Measurements from ENCODE around the gene SNRPD3. TPM values are rescaled to one million over a fixed set of nuclear protein-coding genes. Genes with fewer than 3 reads are reported as not detected.

The SNRPD3 gene
- total and polyA plus RNA-seq, 9 of the 15 experiments (the other 6 are each of a cell fraction or from before 2014, with no cell fraction given): 131 to 366 (median 274) TPM

DNA sequence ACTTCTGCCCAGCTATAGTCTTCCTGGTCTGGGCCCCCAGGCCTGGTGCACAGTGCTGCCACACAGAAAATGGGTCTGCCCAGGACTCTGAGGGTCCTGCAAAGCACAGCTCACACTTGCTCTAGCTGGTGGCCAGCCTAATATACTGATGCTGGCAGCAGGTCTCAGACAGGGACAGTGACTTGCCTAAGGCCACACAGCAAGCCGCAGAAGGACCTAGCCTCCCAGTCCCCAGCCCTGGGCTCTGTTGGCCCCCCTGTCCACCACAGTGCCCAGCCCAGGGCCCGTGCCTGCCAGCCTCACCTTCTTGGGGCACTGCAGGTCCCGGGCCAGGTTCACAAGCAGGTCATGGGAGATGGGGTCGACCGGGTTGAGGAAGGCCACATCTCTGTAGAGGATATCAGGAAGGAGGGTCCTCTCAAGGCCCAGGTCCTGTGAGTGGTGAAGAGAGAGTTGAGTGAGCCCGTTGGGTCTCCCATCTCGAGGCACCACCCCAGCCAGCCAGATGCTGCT, 33.8 kb downstream of the SNRPD3 start:
- Histone ChIP-seq H3K4me2 (ENCODE audit: insufficient read depth, low read length) (no peak overlapping the region), H4K20me1 (replicated peaks; ENCODE audit: control insufficient read depth, insufficient read depth, low read length) (no peaks in the 10 kb centered on the region), H3K4me1 (replicated peaks in 1 of 2; ENCODE audit: control insufficient read depth in 2 of 2, insufficient read depth in 2 of 2, low read length in 2 of 2) (peaks cover 0 to 32% of the 10 kb centered on the region in 2 experiments; a peak in 2 of 5 replicates), H2AFZ (ENCODE audit: low read depth, low read length) (no peak overlapping the region), H3K36me3 (ENCODE audit: control insufficient read depth, insufficient read depth, low read length) (no peaks in the 10 kb centered on the region), H3K9me3 (replicated peaks; ENCODE audit: control insufficient read depth, insufficient read depth, low read depth, low read length) (no peaks in the 10 kb centered on the region), H3K27me3 (ENCODE audit: control insufficient read depth in 2 of 2, insufficient read depth in 2 of 2, low read length in 2 of 2) (no peaks in the 10 kb centered on the region), H3K4me3 (no peak overlapping the region), H3K9ac (ENCODE audit: insufficient read depth in 1 of 2, low read depth in 2 of 2, low read length in 2 of 2) (no peak overlapping the region), H3K27ac (ENCODE audit: extremely low read depth, low read depth, low read length) (no peak overlapping the region), H3K9me1 (ENCODE audit: control insufficient read depth, insufficient read depth, low read length) (no peaks in the 10 kb centered on the region), H3K79me2 (ENCODE audit: control insufficient read depth, insufficient read depth, low read length) (no peaks in the 10 kb centered on the region)
- FAIRE-seq: no peak
- ATAC-seq: no peak
- ChIA-PET POLR2A (interaction anchor here (0.6 kb wide), 1 partner anchor 13 kb away, joined by 3 read pairs; no protein-coding TSS in a partner anchor), CTCF (ENCODE audit: low intra/inter-chr PET ratio) (no interaction called here)
- in situ Hi-C loops (cut with MboI) (no loop called here), intact Hi-C loops (cut with micrococcal nuclease) (no loop called here)
- TF ChIP-seq, protein P1, sequence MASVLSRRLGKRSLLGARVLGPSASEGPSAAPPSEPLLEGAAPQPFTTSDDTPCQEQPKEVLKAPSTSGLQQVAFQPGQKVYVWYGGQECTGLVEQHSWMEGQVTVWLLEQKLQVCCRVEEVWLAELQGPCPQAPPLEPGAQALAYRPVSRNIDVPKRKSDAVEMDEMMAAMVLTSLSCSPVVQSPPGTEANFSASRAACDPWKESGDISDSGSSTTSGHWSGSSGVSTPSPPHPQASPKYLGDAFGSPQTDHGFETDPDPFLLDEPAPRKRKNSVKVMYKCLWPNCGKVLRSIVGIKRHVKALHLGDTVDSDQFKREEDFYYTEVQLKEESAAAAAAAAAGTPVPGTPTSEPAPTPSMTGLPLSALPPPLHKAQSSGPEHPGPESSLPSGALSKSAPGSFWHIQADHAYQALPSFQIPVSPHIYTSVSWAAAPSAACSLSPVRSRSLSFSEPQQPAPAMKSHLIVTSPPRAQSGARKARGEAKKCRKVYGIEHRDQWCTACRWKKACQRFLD (CRISPR knock-in tag; IDR thresholded peaks at IDR 0.05): no peak
- TF ChIP-seq, protein P2, sequence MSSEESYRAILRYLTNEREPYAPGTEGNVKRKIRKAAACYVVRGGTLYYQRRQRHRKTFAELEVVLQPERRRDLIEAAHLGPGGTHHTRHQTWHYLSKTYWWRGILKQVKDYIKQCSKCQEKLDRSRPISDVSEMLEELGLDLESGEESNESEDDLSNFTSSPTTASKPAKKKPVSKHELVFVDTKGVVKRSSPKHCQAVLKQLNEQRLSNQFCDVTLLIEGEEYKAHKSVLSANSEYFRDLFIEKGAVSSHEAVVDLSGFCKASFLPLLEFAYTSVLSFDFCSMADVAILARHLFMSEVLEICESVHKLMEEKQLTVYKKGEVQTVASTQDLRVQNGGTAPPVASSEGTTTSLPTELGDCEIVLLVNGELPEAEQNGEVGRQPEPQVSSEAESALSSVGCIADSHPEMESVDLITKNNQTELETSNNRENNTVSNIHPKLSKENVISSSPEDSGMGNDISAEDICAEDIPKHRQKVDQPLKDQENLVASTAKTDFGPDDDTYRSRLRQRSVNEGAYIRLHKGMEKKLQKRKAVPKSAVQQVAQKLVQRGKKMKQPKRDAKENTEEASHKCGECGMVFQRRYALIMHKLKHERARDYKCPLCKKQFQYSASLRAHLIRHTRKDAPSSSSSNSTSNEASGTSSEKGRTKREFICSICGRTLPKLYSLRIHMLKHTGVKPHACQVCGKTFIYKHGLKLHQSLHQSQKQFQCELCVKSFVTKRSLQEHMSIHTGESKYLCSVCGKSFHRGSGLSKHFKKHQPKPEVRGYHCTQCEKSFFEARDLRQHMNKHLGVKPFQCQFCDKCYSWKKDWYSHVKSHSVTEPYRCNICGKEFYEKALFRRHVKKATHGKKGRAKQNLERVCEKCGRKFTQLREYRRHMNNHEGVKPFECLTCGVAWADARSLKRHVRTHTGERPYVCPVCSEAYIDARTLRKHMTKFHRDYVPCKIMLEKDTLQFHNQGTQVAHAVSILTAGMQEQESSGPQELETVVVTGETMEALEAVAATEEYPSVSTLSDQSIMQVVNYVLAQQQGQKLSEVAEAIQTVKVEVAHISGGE (CRISPR knock-in tag; IDR thresholded peaks at IDR 0.05): no peak
- TF ChIP-seq CBX3 (IDR thresholded peaks at IDR 0.05; ENCODE audit: borderline replicate concordance in 1 of 2, low read length in 2 of 2): no peak
- DNase-seq (ENCODE audit: extremely low read depth in 1 of 4, low spot score in 3 of 4): no peak
- 38% methylated on average over 6 of the region's 7 CpGs for WGBS (ENCODE audit: insufficient coverage, low coverage, missing lambda C conversion rate)
- BruUV-seq (replicated peaks): no TSS peak
